Measurements from ENCODE around the gene CCNJL.

Gene CCNJL

DNA sequence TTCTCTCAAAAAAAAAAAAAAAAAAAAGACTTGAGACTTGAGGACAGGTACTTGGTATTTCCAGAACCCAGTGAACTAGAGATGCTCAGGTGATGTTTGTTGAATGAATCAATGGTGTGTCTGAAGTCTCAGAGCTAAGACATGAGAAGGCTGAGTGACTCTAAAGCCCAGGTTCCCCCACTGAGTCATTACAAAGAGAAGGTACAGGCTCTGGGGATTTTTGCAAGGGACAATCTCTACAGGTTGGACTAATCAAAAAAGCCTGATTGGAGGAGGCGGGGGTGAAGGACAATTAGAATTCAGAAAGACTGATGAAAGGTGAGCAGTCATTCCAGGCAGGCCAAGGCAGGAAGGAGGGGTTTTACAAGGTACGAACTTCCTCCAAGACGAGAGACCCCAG lies 91.3 kb downstream of the CCNJL start:
- TF ChIP-seq, protein P1, sequence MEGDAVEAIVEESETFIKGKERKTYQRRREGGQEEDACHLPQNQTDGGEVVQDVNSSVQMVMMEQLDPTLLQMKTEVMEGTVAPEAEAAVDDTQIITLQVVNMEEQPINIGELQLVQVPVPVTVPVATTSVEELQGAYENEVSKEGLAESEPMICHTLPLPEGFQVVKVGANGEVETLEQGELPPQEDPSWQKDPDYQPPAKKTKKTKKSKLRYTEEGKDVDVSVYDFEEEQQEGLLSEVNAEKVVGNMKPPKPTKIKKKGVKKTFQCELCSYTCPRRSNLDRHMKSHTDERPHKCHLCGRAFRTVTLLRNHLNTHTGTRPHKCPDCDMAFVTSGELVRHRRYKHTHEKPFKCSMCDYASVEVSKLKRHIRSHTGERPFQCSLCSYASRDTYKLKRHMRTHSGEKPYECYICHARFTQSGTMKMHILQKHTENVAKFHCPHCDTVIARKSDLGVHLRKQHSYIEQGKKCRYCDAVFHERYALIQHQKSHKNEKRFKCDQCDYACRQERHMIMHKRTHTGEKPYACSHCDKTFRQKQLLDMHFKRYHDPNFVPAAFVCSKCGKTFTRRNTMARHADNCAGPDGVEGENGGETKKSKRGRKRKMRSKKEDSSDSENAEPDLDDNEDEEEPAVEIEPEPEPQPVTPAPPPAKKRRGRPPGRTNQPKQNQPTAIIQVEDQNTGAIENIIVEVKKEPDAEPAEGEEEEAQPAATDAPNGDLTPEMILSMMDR (IDR thresholded peaks at IDR 0.05) = no peak
- Histone ChIP-seq H3K36me3 (no peaks in the 10 kb centered on the region), H3K4me3 (ENCODE audit: low read depth in 1 of 2, low read length in 1 of 2) (no peak overlapping the region), H3K27ac (no peak overlapping the region), H3K4me1 (ENCODE audit: control insufficient read depth in 1 of 2, insufficient read depth in 1 of 2, low read depth in 1 of 2, low read length in 1 of 2) (no peaks in the 10 kb centered on the region), H3K9me3 (no peaks in the 10 kb centered on the region), H3K27me3 (peaks cover 4% of the 10 kb centered on the region)

DNA sequence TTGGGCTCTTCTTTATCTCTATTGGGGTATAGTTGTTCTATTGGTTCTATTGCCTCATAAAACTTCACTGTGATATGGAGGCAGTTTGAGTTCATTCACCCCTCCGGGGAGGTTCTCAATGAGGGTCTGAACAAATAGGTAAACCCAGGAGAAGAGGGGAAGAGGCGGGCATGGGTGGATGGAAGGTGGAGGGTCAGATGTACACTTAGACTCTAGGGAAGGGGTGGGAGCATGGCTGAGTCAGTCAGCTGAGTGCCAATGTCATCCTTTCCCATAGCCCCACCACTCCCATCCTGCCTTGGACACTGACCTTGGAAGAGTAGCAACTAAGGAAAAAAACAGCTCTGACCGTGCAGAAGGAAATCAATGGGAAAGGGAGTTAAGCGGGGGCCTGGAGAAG lies 93.0 kb downstream of the CCNJL start:
- TF ChIP-seq, protein P1 (IDR thresholded peaks at IDR 0.05) = no peak
- peaks cover 4% of the 10 kb centered on the region for H3K27me3 ChIP-seq
- H3K4me3 ChIP-seq (ENCODE audit: low read depth in 1 of 2, low read length in 1 of 2) = no peak overlapping the region

DNA sequence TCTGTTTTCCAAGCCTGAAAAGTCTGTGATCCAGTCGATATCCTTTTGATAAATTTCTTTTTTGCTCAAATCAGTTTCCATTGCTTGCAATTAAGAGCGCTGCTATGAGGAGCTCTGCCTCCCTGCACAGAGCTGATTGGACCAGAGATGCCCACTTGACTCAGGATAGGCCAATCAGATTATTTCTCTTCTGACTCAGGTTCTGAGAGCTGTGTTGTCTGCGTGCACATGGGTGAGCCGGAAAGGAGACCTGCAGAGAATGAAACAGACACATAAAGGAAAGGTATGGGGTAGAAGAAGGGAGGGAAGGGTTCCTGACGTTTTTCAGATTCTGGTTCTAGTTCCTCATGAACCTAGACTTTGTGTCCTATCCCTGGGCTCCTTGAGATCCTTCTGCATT lies 98.8 kb downstream of the CCNJL start:
- Histone ChIP-seq H3K4me1 (ENCODE audit: control insufficient read depth in 1 of 2, insufficient read depth in 1 of 2, low read depth in 1 of 2, low read length in 1 of 2) (no peaks in the 10 kb centered on the region), H3K9me3 (no peaks in the 10 kb centered on the region), H3K27ac (no peak overlapping the region), H3K4me3 (ENCODE audit: low read depth in 1 of 2, low read length in 1 of 2) (no peak overlapping the region), H3K27me3 (no peaks in the 10 kb centered on the region), H3K36me3 (no peaks in the 10 kb centered on the region)
- TF ChIP-seq, protein P1 (IDR thresholded peaks at IDR 0.05) = no peak

More for the DNA sequence above, 93.0 kb downstream of the CCNJL start:
- Histone ChIP-seq H3K36me3 (no peaks in the 10 kb centered on the region), H3K4me1 (ENCODE audit: control insufficient read depth in 1 of 2, insufficient read depth in 1 of 2, low read depth in 1 of 2, low read length in 1 of 2) (no peaks in the 10 kb centered on the region), H3K9me3 (no peaks in the 10 kb centered on the region), H3K27ac (no peak overlapping the region)

DNA sequence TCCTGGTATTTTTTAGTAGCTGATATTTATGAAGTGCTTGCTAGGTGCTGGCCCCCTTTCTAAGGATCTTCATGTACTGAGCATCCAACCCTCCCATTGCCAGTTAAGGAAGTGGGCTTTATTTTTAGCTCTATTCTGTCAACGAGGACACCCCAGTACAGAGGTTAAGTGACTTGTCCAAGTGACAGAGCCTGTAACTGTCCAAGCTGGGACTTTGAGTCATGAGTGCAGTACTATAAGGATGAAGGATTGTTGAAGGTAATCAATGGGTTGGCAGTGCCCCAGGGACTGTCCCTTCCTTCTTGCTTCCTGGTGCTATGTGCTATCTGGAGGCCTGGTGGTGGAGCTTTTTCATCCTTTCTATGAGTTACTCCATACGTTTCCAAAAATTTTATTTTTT lies 101.0 kb downstream of the CCNJL start:
- H3K4me1 ChIP-seq (ENCODE audit: control insufficient read depth in 1 of 2, insufficient read depth in 1 of 2, low read depth in 1 of 2, low read length in 1 of 2) = no peaks in the 10 kb centered on the region
- no peaks in the 10 kb centered on the region for H3K9me3 ChIP-seq
- no peak overlapping the region for H3K27ac ChIP-seq
- no peak overlapping the region for H3K4me3 ChIP-seq (ENCODE audit: low read depth in 1 of 2, low read length in 1 of 2)
- TF ChIP-seq, protein P1 (IDR thresholded peaks at IDR 0.05) = no peak
- H3K36me3 ChIP-seq = no peaks in the 10 kb centered on the region
- H3K27me3 ChIP-seq = no peaks in the 10 kb centered on the region

DNA sequence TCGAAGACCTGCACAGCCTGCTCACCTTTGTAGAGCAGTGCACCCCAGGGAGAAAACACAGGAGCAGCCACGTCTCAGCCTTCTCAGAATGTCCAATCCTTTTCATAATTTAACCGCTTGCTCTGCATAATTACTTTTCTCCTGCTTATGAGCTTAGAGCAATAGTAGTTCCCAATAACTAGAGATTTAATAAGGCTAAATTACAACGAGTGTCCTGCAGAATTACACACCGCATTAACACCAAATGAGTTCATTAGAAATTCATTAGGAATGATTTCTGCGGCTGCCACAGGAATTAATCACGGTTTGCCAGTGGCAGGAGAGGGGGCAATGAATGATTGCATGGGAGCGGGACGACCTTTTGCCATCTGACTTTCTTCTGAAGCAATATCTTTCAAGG lies 101.8 kb downstream of the CCNJL start:
- Histone ChIP-seq H3K4me3 (ENCODE audit: low read depth in 1 of 2, low read length in 1 of 2) (no peak overlapping the region), H3K27ac (no peak overlapping the region), H3K36me3 (no peaks in the 10 kb centered on the region), H3K9me3 (no peaks in the 10 kb centered on the region), H3K4me1 (ENCODE audit: control insufficient read depth in 1 of 2, insufficient read depth in 1 of 2, low read depth in 1 of 2, low read length in 1 of 2) (no peaks in the 10 kb centered on the region), H3K27me3 (no peaks in the 10 kb centered on the region)
- TF ChIP-seq, protein P1 (IDR thresholded peaks at IDR 0.05) = no peak

DNA sequence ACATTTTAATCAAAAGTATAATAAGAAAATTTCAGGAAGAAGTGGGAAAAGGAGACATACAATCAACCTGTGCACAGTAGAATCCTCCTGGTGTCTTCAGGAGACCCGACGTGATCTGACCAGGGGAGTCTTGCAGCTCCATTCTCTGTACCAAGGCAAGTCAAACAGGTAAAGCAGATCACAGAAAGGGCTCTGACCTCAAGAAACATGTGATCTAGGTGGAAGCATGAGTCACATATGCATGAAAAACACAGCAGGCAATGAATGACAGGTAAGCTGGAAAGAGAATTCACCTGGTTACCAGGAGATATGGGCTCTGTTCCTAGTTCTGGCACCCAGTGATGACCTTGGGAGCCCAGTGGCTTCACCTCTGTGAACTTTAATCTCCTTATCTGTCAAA lies 102.4 kb downstream of the CCNJL start:
- no peaks in the 10 kb centered on the region for H3K36me3 ChIP-seq
- H3K4me3 ChIP-seq (ENCODE audit: low read depth in 1 of 2, low read length in 1 of 2) = no peak overlapping the region
- no peaks in the 10 kb centered on the region for H3K27me3 ChIP-seq
- TF ChIP-seq, protein P1 (IDR thresholded peaks at IDR 0.05) = no peak
- no peak overlapping the region for H3K27ac ChIP-seq
- H3K9me3 ChIP-seq = no peaks in the 10 kb centered on the region
- no peaks in the 10 kb centered on the region for H3K4me1 ChIP-seq (ENCODE audit: control insufficient read depth in 1 of 2, insufficient read depth in 1 of 2, low read depth in 1 of 2, low read length in 1 of 2)

All from neutrophil (primary cell).